Left ventricle myocardium inferior (tissue), 1 donor: ENCODE results near the gene E2F3. TPM values are rescaled to one million over a fixed set of nuclear protein-coding genes. Genes with fewer than 3 reads are reported as not detected.

Experiments used
- DNase-seq: peaks from one replicate; pipeline ENCODE4 v3.0.0-alpha.2; 2020
- H3K27ac ChIP-seq: fragments of 200-600 bp; replicated peaks from 2 replicates; pipeline ENCODE4 v1.8.0; 2021
- H3K27me3 ChIP-seq: fragments of 200-600 bp; 2 replicates; pipeline ENCODE4 v1.8.0; 2021; ENCODE audit warnings: low read depth
- H3K36me3 ChIP-seq: fragments of 200-600 bp; 2 replicates; pipeline ENCODE4 v1.8.0; 2021
- H3K4me1 ChIP-seq: fragments of 200-600 bp; 2 replicates; pipeline ENCODE4 v1.8.0; 2021
- H3K4me3 ChIP-seq: fragments of 200-600 bp; 2 replicates; pipeline ENCODE4 v1.8.0; 2021; ENCODE audit warnings: mild to moderate bottlenecking, moderate library complexity
- H3K9me3 ChIP-seq: fragments of 200-600 bp; replicated peaks from 2 replicates; pipeline ENCODE4 v1.8.0; 2021
- CTCF ChIP-seq: fragments of 200-600 bp; IDR thresholded peaks from 2 replicates; pipeline ENCODE4 v1.8.0; 2021; ENCODE audit warnings: antibody characterized with exemption, mild to moderate bottlenecking, borderline replicate concordance
- intact Hi-C: fragments of 100-400 bp; cut with micrococcal nuclease; formaldehyde crosslinking; loops from one replicate; pipeline ENCODE4 v1.11.0; 2022
- total RNA-seq: library from RNA; stranded (reverse); fragmentation: NEBNext Ultra II Directional; extraction: Animal tissue kit (Norgen Biotek cat#: 25700); gene quantifications from one replicate; pipeline ENCODE4 v1.2.1, GENCODE V29; 2021
- donor health status: DM: no; HTN: yes; CAD: no; lungs with severe emphysema.

E2F3 gene
- total RNA-seq, 1 donor from 2014 or later = 6.7 TPM

- peaks cover 27% of the 10 kb centered on the region for H3K4me1 ChIP-seq
- H3K36me3 ChIP-seq = peaks cover 11% of the 10 kb centered on the region
- H3K9me3 ChIP-seq = no peaks in the 10 kb centered on the region
- no peaks in the 10 kb centered on the region for H3K27me3 ChIP-seq
- no peak for TF ChIP-seq CTCF
- intact Hi-C loops = no loop called here
- no peak overlapping the region for H3K4me3 ChIP-seq
- no peak for DNase-seq
- no peak overlapping the region for H3K27ac ChIP-seq
Measured at GRCh38 chr6:20539387-20539786, 137.7 kb downstream of the E2F3 start.

DNA sequence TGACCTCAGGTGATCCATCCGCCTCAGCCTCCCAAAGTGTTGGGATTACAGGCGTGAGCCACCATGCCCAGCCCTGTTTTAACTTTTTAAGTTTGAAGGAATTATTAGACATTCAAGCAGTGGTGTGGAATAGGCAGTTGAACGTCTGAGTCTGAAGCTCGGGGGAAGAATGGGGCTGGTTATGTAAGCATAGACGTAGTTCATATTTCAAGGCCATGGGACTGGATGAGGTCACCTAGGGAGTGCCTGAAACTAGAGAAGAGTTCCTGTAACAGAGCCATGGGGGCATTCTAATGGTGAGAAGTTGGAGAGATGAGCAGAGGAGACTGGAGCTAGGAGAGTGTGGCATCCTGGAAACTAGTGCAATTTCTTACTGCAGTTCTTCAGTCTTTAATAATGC, 139.0 kb downstream of the E2F3 start:
- no peak for TF ChIP-seq CTCF
- H3K27ac ChIP-seq = no peak overlapping the region
- H3K27me3 ChIP-seq = no peaks in the 10 kb centered on the region
- intact Hi-C loops = no loop called here
- peaks cover 16% of the 10 kb centered on the region for H3K36me3 ChIP-seq
- peaks cover 14% of the 10 kb centered on the region for H3K4me1 ChIP-seq
- H3K9me3 ChIP-seq = no peaks in the 10 kb centered on the region
- DNase-seq = no peak
- H3K4me3 ChIP-seq = no peak overlapping the region

DNA sequence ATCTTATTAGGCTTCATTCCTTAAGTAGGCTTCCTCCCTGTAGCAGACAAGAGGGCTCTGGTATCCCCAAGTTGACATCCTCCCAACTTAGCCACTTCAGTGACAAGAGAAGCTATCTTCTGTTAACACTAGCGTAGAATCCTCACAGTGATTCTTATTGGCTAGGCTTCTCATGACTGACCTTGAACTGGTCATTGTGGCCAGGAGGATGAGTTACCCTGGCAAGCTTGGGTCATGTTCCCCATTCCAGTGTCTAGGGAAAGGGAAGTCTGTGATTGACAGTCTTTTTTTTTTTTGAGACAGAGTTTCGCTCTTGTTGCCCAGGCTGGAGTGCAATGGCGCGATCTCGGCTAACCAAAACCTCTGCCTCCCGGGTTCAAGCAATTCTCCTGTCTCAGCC, 139.7 kb downstream of the E2F3 start:
- Histone ChIP-seq H3K36me3 (peaks cover 22% of the 10 kb centered on the region), H3K27ac (no peak overlapping the region), H3K4me1 (peaks cover 8% of the 10 kb centered on the region), H3K4me3 (no peak overlapping the region), H3K27me3 (no peaks in the 10 kb centered on the region), H3K9me3 (no peaks in the 10 kb centered on the region)
- TF ChIP-seq CTCF = no peak
- intact Hi-C loops = no loop called here
- DNase-seq = no peak

DNA sequence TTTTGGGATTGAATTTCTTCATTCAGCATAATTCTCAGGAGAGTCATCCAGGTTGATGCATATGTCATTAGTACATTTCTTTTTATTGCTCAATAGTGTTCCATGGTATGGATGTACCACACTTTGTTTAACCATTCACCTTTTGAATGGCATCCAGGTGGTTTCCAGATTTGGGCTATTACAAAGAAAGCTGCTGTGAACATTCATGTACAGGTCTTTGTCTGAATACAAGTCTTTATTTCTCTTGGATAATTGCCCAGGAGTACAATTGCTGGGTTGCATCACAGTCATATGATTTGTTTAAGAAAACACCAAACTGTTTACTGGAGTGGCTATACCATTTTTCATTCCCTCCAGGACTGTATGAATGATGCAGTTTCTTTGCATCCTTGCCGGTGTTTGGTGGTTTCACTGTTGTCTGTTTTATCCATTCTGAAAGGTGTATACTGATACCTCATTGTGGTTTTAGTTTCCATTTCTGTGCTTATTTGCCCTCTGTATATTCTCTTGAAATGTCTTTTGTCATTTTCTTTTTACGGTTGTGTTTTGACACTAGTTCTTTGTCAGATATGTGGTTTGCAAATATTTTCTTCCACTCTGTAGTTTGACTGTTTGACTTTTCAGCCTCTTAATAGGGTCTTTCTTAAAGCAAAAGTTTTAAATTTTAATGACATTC, 141.4 kb downstream of the E2F3 start:
- Histone ChIP-seq H3K4me1 (peaks cover 8% of the 10 kb centered on the region), H3K4me3 (no peak overlapping the region), H3K36me3 (peaks cover 33% of the 10 kb centered on the region), H3K27me3 (no peaks in the 10 kb centered on the region), H3K27ac (no peak overlapping the region), H3K9me3 (no peaks in the 10 kb centered on the region)
- TF ChIP-seq CTCF = no peak
- DNase-seq = no peak
- intact Hi-C loops = no loop called here

Other genes starting within 250 kb of the E2F3 start
- gene MBOAT1, start 189.4 kb upstream of the E2F3 start, total RNA-seq = 5.6 TPM
- gene CDKAL1, start 132.6 kb downstream of the E2F3 start, total RNA-seq = 9.1 TPM